ENCODE measurements around the gene PIEZO1.

Gene PIEZO1

GRCh38 chr16:88699180-88699579 is 85.8 kb downstream of the PIEZO1 start:
- DNase-seq, result no peak

GRCh38 chr16:88698646-88699045 is 86.4 kb downstream of the PIEZO1 start:
- DNase-seq, result no peak

GRCh38 chr16:88697831-88698615 is 87.0 kb downstream of the PIEZO1 start:
- DNase-seq, result no peak

- no peak for DNase-seq
Measured at GRCh38 chr16:88697116-88697830, 87.7 kb downstream of the PIEZO1 start.

GRCh38 chr16:88696441-88696840 is 88.6 kb downstream of the PIEZO1 start:
- DNase-seq, result no peak

GRCh38 chr16:88695753-88696152 is 89.3 kb downstream of the PIEZO1 start:
- DNase-seq, result no peak

GRCh38 chr16:88695218-88695617 is 89.8 kb downstream of the PIEZO1 start:
- no peak for DNase-seq

- DNase-seq, result no peak
Measured at GRCh38 chr16:88694221-88695087, 90.6 kb downstream of the PIEZO1 start.

GRCh38 chr16:88693420-88694177 is 91.4 kb downstream of the PIEZO1 start:
- DNase-seq, result no peak

GRCh38 chr16:88692861-88693260 is 92.2 kb downstream of the PIEZO1 start:
- DNase-seq, result no peak

GRCh38 chr16:88691924-88692560 is 93.0 kb downstream of the PIEZO1 start:
- no peak for DNase-seq

- DNase-seq, result no peak
Measured at GRCh38 chr16:88691129-88691813, 93.7 kb downstream of the PIEZO1 start.

GRCh38 chr16:88690341-88691128 is 94.5 kb downstream of the PIEZO1 start:
- DNase-seq, result no peak

- peak; percentile 18 to 51 for DNase-seq
Measured at GRCh38 chr16:88688013-88688778, 96.8 kb downstream of the PIEZO1 start.

- no peak for DNase-seq
Measured at GRCh38 chr16:88687676-88688012, 97.4 kb downstream of the PIEZO1 start.

GRCh38 chr16:88687254-88687576 is 97.8 kb downstream of the PIEZO1 start:
- no peak for DNase-seq

- peak; percentile 58 to 68 for DNase-seq
Measured at GRCh38 chr16:88686439-88687253, 98.4 kb downstream of the PIEZO1 start, which contains the start of gene SNAI3. Gene SNAI3 (minus strand): TSS chr16:88686507. CDS start chr16:88686406, 101 bp downstream.

GRCh38 chr16:88686062-88686438 is 99.0 kb downstream of the PIEZO1 start:
- peak; percentile 46 to 48 for DNase-seq
